Brain pericyte (primary cell): ENCODE measurements around the gene ZBED3.
A peak's percentile ranks its signal among the peaks of the same experiment; 100 is the strongest.

ENCODE experiments used
- DNase-seq: peaks from one replicate; pipeline ENCODE4 v3.0.0-alpha.2; 2012; ENCODE audit warnings: low read depth, low spot score

Gene ZBED3

DNA sequence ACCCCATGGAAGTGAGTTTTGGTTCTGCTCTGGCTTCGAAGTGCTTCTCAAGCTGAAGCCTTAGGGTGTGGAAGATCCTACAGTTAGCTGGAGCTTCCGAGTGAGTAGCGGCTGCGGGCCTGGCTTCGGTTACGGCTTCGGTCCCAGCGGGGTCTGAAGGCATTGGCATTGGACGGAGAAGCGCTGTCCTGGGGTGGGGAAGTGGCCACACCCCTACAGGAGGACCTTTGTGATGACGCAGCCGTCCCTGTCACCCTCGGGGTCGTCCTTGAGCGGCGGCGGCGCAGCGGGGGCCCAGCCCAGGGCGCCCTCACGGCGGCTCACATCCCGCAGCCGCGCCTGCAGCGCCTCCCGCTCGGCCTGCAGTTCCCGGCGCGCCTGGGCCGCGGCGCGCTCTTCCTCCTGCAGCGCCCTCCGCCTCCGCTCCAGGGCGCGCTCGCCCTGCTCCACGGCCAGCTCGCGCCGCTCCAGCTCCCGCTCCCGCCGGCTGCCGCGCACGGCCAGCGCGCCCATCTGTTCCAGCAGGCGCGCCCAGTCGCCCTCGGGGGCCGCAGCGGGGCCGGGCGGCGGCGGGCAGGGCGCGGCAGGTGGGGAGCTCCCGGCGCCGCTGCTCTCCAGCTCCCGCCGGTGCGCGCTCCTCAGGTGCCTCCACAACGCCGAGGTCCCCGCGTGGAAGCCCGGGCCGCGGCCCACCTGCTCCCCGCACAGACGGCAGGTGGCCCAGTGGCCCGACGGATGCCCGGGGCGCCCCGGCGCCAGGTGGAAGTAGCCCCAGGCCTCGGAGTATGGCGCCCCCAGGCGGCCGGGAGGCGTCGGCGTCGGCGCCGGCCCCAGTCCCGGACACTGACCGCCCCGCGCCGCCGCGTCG is 9.9 kb downstream of the ZBED3 start:
- DNase-seq = no peak

GRCh38 chr5:77074745-77075144 is 12.3 kb downstream of the ZBED3 start:
- no peak for DNase-seq

DNA sequence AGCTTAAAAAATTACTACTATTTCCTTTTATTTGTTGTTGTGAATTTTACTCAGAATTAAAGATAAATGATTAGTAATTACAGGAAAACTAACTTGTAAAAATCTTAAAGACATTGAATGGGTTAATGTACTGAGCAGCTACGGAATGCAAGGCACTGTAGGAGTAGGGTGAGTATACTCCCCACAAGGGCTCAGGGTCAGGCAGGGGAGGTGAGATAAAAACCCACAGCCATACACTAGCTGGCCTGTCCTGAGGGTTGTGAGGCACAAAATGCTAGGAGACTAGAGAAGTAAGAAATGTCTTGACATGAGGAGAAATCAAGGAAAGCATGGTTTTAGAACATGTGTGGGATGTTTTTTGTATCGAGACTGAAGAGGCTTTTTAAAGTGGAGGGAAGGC is 13.4 kb downstream of the ZBED3 start:
- no peak for DNase-seq

DNA sequence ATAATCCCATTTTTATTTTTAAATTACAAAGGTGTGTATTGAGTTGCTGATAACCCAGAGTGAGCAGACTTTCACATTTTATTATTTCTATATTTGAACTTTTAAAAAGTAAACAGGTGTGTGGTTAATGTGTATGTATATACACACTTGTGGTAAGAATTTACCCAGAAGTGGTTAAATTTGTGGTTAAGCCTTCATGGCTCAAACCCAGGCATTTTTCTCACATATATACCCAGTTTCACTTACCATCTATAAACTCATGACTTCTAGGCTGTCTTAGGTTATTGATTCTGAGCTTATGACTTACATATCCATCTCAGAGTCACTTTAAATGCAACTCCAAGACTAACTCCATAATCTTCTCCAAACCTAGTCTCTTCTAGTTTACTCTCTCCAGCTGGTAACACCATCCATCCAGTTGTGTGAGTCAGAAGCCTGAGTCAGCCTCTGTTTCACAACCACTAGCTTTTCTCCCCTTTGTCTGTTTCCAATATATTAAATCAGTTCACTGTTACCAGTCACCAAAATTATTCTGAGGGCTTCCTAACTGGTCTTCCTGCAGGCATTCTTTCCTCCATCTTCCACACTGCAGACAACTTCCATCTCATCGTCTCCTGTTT is 20.2 kb downstream of the ZBED3 start:
- DNase-seq = no peak

GRCh38 chr5:77066184-77066583 is 20.9 kb downstream of the ZBED3 start:
- no peak for DNase-seq

- DNase-seq = no peak
These were observed 21.8 kb downstream of the ZBED3 start for GRCh38 chr5:77065256-77065655.

- no peak for DNase-seq
These were observed 23.0 kb downstream of the ZBED3 start for GRCh38 chr5:77064040-77064439.

GRCh38 chr5:77046416-77047073 is 40.5 kb downstream of the ZBED3 start:
- DNase-seq = no peak

- no peak for DNase-seq
These were observed 51.1 kb downstream of the ZBED3 start for GRCh38 chr5:77035950-77036349.

DNA sequence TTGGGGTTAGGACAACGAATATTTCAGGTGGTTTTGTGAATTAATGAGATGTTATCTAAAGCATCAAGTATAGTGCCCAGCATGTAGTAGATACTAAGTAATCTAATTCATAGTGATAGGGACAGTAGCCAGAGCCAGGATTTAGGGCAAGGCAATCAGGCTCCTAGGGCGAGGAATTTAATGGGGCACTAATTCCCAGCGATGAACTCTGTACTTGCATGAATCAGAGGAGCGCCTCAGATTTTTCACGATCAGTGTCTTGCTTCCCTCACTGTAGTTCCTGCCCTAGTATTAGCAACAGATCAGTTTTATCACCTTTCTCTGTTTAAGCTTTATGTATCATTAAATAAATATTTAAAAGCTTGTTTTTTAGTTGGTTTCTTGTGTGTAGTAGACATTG is 53.7 kb downstream of the ZBED3 start:
- DNase-seq = no peak

GRCh38 chr5:77032635-77033034 is 54.5 kb downstream of the ZBED3 start:
- no peak for DNase-seq

DNA sequence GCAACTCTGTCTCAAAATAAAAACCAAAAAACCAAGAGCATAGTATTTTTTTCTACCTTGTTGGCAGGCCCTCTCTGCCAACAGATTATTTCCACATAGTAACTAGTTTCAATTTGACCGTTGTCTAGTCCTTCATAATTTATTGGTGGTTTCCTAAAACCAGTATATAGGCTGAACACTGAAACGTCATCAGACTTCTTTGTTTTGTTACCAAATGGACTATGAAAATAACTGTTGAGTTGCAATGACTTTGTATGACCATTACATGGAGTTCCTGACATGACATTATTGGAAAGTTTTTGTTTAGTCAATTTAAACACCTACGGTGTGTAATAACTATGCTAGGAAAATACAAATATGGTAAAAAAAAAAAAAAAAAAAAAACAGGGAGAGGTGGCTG is 55.2 kb downstream of the ZBED3 start:
- DNase-seq = no peak

- DNase-seq = peak; percentile 74
These were observed 56.7 kb downstream of the ZBED3 start, which contains the start of gene AGGF1 for GRCh38 chr5:77030097-77031071. Gene AGGF1 (plus strand): TSS chr5:77030404. CDS start chr5:77030767, 363 bp downstream.

GRCh38 chr5:77029376-77029885 is 57.7 kb downstream of the ZBED3 start:
- no peak for DNase-seq

DNA sequence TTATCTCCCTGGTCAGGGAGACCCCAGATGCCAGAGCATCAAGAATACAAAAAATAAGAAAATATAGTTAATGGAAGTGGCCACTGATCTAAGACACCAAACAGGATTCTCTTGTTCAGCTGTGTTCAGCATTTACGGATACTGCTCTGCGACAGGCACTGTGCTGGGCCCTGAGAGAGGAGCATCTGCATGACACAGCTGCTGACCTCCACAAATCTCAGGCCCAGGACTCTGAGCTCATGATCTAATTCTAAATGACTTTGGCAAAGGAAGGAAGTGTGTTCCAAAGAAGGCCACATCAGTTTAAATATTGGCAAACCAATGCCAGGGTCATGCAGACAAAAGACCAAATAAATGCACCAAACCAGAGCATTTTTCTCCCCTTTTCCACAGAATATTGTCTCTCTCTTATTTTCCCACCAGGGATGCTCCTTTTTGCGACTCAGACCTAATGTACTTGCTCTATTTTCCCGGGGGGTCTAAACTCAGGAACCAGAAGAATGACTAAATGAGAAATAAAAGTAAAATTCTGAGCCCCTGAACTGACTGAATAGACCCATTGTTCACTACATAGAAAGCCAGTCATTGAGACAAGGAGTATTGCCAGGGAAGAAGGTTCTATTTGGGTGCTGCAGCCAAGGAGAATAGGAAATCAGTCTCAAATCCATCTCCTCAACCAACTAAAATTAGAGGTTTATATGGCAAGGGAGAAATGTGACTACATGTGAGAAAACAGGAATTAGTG is 58.3 kb downstream of the ZBED3 start:
- no peak for DNase-seq

DNA sequence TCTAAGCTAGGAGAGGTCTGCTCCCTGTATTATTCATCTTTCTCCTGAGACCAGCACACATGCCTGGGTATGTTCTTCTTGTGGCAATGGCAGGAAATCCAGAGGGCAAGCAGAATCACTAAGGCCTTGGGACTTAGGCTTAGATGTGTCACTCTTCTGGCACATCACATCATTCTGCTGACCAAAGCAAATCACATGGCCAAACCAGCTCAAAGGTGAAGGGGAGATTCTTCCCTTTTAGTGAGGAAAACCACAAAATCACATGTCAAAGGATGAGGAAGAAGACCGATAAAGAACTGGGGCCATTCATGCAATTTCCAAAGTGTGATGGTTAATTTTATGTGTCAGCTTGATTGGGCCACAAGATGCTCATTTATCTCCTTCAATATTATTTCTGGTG is 62.6 kb downstream of the ZBED3 start:
- no peak for DNase-seq

- DNase-seq = no peak
These were observed 64.3 kb downstream of the ZBED3 start for GRCh38 chr5:77022511-77023417.
